NCI-H524 (cell line): ENCODE results near the gene TMEM151B.
"Not testable (repeated sequence)": the region's sequence is repeated elsewhere in the genome, so short reads cannot be mapped to it uniquely, and the experiment has no call there.

Source experiments
- DNase-seq, 2 experiments: peaks; one replicate each; lab custom pipeline; 2025; lab: John Stamatoyannopoulos, UW

Gene TMEM151B

DNA sequence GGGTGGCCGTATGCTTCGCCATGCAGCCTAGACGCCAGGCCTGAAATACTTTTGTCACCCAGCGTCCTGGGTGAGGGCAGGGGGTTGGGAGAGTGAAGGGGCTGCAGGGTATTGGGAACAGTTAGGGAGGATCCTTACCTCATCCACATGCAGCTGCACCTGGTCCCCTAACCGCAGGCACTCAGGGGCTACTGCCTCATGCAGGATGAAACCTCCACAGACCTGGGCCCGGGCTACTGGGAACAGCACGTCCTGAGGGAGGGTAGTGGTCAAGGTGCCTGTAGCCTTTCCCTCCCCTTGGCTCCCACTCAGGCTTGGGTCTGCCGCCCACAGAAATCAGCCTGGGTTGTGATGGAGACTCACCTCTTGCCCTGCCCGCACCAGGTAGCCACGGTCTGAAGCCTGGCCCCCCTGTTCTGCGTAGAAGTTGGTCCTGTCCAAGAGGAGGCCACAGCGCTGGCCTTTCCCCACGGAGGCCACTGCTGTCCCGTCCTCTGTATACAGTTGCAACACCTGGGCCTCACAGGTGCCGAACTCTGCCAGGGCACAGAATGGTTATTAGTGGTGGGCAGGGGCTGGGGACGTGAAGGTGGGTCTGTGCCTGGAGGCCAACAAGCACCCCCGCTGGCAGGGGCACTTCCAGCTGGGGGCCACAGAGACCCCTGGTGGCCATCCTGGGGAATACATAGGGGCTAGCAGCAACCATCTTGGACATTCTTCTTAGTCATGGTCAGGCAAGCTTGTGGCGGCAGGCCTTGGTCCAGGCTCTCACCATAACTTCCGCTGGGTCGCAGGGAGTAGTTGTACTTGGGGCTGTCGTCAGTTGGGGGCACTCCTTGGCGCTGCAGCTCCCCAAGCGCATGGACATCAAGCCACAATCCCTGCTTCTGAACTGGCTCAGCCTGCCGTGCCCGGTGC is 34.3 kb downstream of the TMEM151B start:
- DNase-seq: peak in 1 of 2 experiments; percentile 33

- no peak for DNase-seq
Observed at GRCh38 chr6:44305200-44305725, 35.0 kb downstream of the TMEM151B start.

DNA sequence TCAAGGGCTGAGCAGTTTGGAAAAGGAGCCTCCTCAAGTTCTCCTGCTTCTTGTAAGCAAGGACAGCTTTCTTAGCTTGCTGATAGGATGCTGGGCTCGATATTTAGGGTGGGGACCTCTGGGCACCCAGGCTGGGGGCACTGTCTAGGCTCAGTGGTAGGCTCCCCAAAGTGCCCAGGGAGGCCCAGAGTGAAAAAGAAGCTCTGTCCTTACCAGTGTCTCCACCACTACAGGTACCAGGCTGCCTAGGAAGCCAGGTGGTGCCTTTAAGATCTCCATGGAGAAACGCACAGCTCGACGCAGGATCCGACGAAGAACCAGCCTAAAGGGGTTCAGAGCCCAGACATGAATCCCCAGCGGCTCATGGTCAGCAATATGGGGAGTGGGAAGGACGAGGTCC is 36.5 kb downstream of the TMEM151B start:
- no peak for DNase-seq

DNA sequence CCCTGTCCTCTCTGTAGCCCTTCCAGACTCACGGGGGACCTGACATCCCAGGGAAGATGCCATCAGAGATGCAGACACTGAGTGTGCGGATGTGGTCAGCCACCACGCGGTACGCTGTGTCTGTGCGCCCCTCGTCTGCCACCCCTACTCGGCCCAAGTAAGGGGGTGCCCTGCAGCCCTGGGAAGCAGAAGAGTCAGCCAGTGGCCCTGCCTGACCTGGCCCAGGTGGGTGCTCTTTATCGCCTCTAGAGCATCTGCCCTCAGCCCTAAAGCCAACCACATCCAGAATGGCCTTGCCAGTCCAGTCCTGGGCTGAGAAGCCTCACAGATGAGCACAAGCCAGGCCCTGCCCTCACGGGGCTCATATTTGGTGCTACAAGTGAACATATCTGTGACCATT is 37.0 kb downstream of the TMEM151B start:
- no peak for DNase-seq

- no peak for DNase-seq
Observed at GRCh38 chr6:44309092-44309491, 38.8 kb downstream of the TMEM151B start.

GRCh38 chr6:44309631-44310030 is 39.4 kb downstream of the TMEM151B start:
- DNase-seq: no peak

DNA sequence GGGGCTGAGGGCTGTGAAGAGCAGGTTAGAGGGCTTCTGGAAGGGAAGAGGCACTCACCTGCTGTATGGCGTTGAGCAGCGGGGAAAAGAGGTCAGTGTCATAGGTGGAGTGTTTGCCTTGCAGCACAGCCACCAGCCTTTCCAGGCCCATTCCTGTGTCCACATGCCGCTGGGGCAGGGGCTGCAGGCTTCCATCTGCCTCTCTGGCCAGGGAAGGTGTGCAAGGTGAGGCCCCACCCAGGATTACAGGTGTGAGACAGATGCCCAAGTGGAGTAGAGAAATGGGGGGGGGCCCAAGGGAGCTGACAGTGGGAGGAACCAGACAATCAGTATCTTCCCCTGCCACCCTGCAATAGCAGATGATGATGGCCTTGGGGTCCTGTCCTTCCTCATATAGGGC is 40.0 kb downstream of the TMEM151B start:
- no peak for DNase-seq

- DNase-seq: no peak
Observed at GRCh38 chr6:44311304-44311703, 41.1 kb downstream of the TMEM151B start.

DNA sequence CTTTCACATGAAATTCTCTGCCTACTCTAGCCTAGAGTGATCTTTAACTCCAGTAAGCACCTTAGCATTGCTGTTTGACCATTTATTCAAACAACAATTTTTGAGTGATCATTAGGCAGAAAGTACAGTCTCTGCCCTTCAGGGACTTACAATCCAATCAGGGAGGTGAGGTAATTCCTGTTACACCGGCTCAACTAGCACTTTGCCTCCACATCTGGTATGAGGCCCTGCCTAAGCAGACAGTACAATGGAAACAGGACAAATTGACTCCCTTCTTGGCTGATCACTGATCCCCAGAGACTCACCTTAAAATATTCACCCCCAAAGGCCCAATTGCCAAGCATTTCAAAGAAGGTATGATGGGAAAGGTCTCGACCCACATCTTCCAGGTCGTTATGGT is 41.5 kb downstream of the TMEM151B start:
- no peak for DNase-seq

GRCh38 chr6:44312901-44313788 is 42.9 kb downstream of the TMEM151B start, which contains the start of gene AARS2:
AARS2 (minus strand) TSS chr6:44313347; CDS start chr6:44313323, 24 bp downstream.
- peak; percentile 57 to 81 for DNase-seq

DNA sequence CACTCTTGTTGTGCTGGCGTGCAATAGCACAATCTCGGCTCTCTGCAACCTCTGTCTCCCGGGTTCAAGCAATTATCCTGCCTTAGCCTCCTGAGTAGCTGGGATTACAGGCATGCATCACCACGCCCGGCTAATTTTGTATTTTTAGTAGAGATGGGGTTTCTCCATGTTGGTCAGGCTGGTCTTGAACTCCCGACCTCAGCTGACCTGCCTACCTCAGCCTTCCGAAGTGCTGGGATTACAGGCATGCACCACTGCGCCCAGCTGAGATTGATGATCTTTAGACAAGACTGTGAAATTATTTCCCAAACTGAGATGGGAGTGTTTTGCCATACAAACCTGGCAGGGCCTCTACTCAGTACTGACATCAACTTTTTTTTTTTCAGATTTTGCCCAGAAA is 44.4 kb downstream of the TMEM151B start:
- DNase-seq: not testable (repeated sequence)

- no peak for DNase-seq
Observed at GRCh38 chr6:44315516-44315915, 45.3 kb downstream of the TMEM151B start.

DNA sequence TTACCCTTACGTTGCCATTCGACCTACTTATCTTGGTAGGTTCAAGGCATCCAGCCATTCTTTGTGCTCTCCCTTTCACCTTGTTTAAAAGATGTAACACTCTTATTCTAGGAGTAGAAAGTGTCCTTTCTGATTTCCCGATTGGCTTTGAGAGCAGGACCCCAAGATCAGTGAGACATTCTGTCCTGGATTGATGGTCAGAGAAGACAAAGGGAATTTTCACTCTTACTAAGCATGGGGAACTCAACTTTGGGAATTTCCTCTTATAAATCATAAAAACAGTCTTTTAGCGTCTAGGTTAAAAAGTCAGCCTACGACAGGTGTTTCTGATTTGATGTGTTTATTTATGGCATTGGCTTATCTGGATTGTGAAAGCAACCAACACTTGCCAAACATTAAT is 45.7 kb downstream of the TMEM151B start:
- no peak for DNase-seq

DNA sequence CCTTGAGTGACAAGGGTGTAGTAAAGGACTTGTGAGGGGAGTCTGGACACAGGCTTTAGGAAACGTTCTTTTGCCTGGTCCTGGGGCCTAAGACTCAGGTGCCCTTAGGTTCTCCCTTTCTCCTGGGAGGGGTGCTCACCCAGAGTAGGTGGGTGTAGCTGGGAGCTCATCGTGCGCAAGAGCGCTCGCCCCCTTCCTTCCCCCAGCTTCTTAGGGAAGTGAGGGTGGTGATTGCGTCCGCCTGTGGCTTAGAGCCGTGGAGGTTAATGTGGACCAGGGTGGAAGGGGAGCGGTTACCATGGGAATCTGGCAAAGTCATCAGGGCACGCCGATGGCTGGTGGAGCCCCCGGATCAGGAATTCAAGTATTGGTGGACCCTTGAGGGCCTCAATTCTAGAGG is 46.2 kb downstream of the TMEM151B start:
- no peak for DNase-seq

- peak; percentile 35 to 66 for DNase-seq
Observed at GRCh38 chr6:44317136-44317631, 46.9 kb downstream of the TMEM151B start.

DNA sequence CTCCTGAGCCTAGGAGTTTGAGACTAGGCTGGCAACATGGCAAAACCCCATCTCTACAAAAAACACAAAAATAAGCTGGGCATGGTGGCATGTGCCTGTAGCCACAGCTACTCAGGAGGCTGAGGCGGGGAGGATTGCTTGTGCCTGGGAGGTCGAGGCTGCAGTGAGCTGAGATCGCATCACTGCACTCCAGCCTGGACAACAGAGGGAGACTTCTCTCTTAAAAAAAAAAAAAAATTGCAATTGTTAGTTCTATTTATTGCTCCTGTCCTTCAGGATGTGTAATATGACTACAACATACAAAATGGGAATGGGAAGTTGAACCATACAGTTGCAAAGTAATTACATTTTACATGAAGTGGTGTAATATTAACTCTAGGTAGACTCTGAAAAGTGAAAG is 51.0 kb downstream of the TMEM151B start:
- no peak for DNase-seq

GRCh38 chr6:44327096-44327495 is 56.8 kb downstream of the TMEM151B start:
- no peak for DNase-seq

DNA sequence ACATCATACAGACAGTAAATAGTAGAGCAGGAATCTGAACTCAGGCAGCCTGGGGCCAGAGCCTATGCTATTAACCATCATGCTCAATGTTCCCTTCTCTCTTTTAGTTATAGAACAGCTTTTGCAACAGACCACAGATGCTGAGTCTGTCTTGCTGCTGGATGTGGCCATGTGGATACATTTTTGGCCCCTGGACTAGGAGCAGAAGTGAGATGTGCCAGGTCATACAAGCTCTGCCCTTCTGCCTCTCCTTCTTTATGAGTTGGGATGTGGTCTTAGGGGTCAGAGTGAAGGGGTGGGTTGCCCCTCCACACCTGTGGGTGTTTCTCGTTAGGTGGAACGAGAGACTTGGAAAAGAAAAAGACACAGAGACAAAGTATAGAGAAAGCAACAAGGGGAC is 57.5 kb downstream of the TMEM151B start:
- DNase-seq: peak in 1 of 2 experiments; percentile 15

GRCh38 chr6:44328203-44328602 is 58.0 kb downstream of the TMEM151B start:
- DNase-seq: peak in 1 of 2 experiments; percentile 17

DNA sequence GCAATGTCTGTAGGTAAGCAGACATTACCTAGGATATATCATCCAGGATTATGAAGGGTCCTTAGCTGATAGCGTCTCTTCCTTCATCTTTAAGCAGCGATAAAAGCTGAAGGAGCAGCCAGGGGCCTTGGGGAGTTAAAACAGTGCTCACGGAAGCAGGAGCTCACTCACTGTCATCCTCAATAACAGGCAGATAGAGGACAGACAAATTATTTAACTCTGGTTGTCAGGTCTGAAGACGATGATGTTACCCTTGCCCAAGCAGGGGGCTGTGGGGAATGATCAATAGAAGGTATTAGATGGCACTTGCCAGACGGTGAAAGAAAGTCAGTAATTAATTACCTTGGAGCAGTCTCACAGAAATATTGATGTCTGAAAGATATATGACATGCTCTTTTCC is 59.6 kb downstream of the TMEM151B start:
- no peak for DNase-seq

GRCh38 chr6:44332585-44332984 is 62.3 kb downstream of the TMEM151B start:
- DNase-seq: peak; percentile 41 to 68

DNA sequence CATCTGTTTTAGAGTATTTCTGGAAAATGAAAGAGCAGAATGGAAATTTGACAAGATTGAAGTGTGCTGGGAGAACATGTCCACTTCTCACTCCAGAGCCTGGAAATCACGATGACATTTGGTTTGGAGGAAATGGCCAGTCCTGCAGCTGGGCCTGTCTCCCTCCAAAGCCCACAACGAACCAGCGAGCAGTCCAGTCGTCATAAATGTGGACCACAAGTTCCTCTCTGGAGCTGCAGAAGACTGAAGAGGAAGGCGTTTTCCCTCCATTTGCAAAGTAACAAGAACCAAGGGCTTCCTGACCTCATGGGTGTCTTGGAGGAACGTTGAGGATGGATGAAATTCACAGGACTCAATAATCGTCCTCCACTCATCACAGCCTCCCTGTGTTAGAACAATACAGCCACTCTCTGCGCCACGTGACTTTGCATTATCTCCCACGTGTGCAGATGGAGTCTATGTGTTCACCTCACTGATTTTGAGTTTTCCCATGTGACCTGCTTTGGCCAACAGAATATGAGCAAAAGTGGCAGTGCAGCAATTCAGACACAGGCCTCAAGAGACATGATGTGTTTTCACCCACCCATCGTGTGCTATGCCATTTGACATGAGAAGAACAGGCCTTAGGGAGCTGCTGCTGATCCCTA is 63.1 kb downstream of the TMEM151B start:
- no peak for DNase-seq
